NCI-H1092 treated with DMSO at 0.1 percent for 48 hours (cell line): Measurements from ENCODE around the gene TUT7.

Experiments used
- DNase-seq: peaks from one replicate; lab custom pipeline; 2025; lab: John Stamatoyannopoulos, UW

TUT7 gene

DNA sequence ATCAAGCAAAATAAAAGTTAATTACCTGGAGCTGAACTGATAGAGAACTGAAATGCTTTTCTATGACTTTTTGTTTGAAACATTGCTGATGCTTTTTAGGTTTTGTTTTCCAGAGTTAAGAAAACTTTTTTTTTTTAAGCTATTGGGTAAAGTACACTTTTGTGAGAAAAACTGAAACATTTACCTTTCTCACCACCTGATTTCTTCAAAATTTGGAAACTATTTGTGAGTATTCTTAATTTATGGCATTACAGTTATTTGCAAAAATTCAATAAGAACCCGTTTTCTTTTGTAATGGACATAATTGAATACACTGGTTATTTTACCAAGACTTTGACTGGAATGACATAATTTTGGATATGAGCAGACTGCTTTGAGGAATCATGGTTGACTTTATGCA, 101.3 kb downstream of the TUT7 start:
- no peak for DNase-seq

- no peak for DNase-seq
Measured at GRCh38 chr9:86250123-86250522, 104.1 kb downstream of the TUT7 start.

- no peak for DNase-seq
Measured at GRCh38 chr9:86248746-86249145, 105.5 kb downstream of the TUT7 start.

DNA sequence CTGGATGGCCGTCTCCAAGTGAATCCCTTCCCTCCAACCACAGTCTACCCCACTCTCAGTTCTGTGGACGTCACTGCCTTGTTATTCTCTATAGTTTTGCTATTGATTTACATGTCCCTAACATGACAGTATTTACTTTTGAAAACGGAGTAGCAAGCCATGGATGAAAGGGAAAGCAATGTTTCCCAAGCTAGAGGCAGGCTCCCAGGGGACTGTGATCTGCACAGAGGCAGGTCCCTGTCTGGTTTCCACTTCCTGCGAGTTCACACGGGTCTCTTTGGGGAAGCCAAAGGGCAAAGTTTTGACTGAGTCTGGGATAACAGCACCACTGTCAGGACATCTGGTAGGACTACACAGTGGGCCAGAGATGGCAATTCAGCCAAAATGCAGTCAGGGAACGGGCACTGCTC, 107.5 kb downstream of the TUT7 start:
- no peak for DNase-seq

- DNase-seq = no peak
Measured at GRCh38 chr9:86242071-86242470, 112.1 kb downstream of the TUT7 start.

GRCh38 chr9:86241216-86241615, 113.0 kb downstream of the TUT7 start:
- no peak for DNase-seq

GRCh38 chr9:86238861-86239770, 115.1 kb downstream of the TUT7 start:
- peak; percentile 17 for DNase-seq
